Lung microvascular endothelial cell (primary cell): Measurements from ENCODE around the gene IQGAP2. TPM values are rescaled to one million over a fixed set of nuclear protein-coding genes. Genes with fewer than 3 reads are reported as not detected.
"Not testable (repeated sequence)": the region's sequence is repeated elsewhere in the genome, so short reads cannot be mapped to it uniquely, and the experiment has no call there.

Experiments used
- DNase-seq, 2 donors: peaks; one replicate each; pipeline versions ENCODE4 v3.0.0 to v3.0.0-alpha.2; 2010; ENCODE audit warnings: low read depth in 2 of 2
- total RNA-seq: library from RNA; depleted of rRNA; stranded (reverse); fragments of >200 nt; gene quantifications from 2 replicates; pipeline ENCODE4 v1.2.1, GENCODE V29; 2014

Gene IQGAP2
- total RNA-seq, 1 donor from 2014 or later = 3.4 TPM

- no peak for DNase-seq
Measured at GRCh38 chr5:76652809-76653414, 249.8 kb downstream of the IQGAP2 start.

GRCh38 chr5:76657091-76657490 is 254.0 kb downstream of the IQGAP2 start:
- no peak for DNase-seq

- DNase-seq = peak in 1 of 2 donors; percentile 57
Measured at GRCh38 chr5:76657683-76658311, 254.7 kb downstream of the IQGAP2 start.

GRCh38 chr5:76660360-76660759 is 257.3 kb downstream of the IQGAP2 start:
- peak in 1 of 2 donors; percentile 19 for DNase-seq

GRCh38 chr5:76662521-76662920 is 259.4 kb downstream of the IQGAP2 start:
- DNase-seq = no peak

GRCh38 chr5:76663573-76663972 is 260.5 kb downstream of the IQGAP2 start:
- peak in 1 of 2 donors; percentile 48 for DNase-seq

GRCh38 chr5:76664079-76664478 is 261.0 kb downstream of the IQGAP2 start:
- DNase-seq = no peak

- no peak for DNase-seq
Measured at GRCh38 chr5:76667495-76667894, 264.4 kb downstream of the IQGAP2 start.

GRCh38 chr5:76669245-76669644 is 266.2 kb downstream of the IQGAP2 start:
- no peak for DNase-seq

- no peak for DNase-seq
Measured at GRCh38 chr5:76670508-76670907, 267.4 kb downstream of the IQGAP2 start.

- DNase-seq = no peak
Measured at GRCh38 chr5:76672242-76672641, 269.2 kb downstream of the IQGAP2 start.

- no peak for DNase-seq
Measured at GRCh38 chr5:76673125-76673524, 270.0 kb downstream of the IQGAP2 start.

GRCh38 chr5:76674330-76675066 is 271.4 kb downstream of the IQGAP2 start:
- DNase-seq = no peak

- DNase-seq = no peak
Measured at GRCh38 chr5:76675364-76675763, 272.3 kb downstream of the IQGAP2 start.

- DNase-seq = no peak
Measured at GRCh38 chr5:76677849-76678472, 274.9 kb downstream of the IQGAP2 start.

- DNase-seq = peak; percentile 78 to 87
Measured at GRCh38 chr5:76679231-76679630, 276.1 kb downstream of the IQGAP2 start.

- not testable (repeated sequence) for DNase-seq
Measured at GRCh38 chr5:76680826-76681225, 277.7 kb downstream of the IQGAP2 start.

GRCh38 chr5:76681287-76681686 is 278.2 kb downstream of the IQGAP2 start:
- DNase-seq = no peak

GRCh38 chr5:76682387-76682786 is 279.3 kb downstream of the IQGAP2 start:
- DNase-seq = no peak

GRCh38 chr5:76683816-76684731 is 281.0 kb downstream of the IQGAP2 start:
- peak in 1 of 2 donors; percentile 63 for DNase-seq
